HK-2 (cell line): ENCODE results near the gene MGA.

ENCODE experiments used
- DNase-seq: peaks from one replicate; pipeline ENCODE4 v3.0.0-alpha.2; 2018; ENCODE audit not compliant: unreplicated experiment

Gene MGA

DNA sequence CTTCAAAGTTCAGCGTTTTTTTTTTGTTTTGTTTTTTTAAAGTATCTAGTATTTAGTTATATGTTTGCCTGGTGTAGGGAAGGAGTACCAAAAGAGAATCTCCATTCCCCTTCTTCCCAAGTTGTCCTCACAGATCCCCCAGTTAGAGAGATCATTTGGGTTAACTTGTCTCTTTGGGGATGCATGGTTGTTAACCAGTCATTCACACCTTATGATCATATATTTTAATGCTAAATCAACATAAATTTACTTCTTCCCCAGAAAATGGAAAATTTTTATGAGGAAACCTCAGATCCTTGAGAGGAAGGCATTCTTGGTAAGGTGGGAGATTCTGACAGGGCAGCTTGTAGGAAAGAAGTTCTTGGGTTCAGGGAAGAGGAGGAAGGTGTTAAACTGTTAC lies 1.5 kb upstream of the MGA start:
- no peak for DNase-seq

DNA sequence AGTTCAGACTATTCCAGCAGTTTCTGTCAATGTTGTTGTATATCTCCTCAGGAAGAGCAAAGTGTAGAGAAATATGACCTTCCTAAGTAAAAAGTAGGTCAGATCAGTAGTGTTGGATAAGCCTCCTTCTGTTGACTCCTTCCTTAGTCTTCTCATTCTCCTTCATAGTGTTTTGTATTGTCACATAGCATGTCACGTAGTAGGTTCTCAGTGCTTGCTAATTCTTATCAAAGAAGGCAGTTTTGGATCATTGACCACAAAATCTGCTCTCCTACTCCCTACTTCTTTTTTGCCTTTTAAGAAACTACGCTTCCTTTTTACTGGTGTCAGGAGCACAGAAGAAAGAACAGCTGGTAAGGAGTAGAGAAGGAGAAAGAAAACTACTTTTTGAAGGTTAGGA lies 1.0 kb upstream of the MGA start:
- DNase-seq, result no peak

DNA sequence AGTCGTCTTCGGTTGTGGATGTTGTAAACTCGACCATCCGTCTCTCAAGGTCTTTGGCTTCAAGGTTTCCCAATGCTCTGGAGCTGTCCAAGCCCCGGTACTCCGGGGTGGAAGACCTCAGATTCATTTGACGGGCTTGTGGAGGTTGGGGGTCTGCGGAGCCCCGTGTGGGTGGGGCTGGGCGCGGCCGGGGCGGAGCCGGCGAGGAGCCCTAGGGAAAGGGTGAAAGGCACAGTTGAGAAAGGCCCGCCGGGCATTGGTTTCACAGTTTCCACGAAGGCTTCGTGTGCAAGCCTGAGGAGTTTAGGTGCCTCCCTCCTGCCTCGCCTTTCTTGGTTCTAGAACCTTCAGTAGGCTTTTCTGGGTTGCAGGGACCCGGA lies 360 bp upstream of the MGA start:
- no peak for DNase-seq

- DNase-seq, result peak; percentile 8
These were observed 893 bp downstream of the MGA start for GRCh38 chr15:41661078-41661517.

DNA sequence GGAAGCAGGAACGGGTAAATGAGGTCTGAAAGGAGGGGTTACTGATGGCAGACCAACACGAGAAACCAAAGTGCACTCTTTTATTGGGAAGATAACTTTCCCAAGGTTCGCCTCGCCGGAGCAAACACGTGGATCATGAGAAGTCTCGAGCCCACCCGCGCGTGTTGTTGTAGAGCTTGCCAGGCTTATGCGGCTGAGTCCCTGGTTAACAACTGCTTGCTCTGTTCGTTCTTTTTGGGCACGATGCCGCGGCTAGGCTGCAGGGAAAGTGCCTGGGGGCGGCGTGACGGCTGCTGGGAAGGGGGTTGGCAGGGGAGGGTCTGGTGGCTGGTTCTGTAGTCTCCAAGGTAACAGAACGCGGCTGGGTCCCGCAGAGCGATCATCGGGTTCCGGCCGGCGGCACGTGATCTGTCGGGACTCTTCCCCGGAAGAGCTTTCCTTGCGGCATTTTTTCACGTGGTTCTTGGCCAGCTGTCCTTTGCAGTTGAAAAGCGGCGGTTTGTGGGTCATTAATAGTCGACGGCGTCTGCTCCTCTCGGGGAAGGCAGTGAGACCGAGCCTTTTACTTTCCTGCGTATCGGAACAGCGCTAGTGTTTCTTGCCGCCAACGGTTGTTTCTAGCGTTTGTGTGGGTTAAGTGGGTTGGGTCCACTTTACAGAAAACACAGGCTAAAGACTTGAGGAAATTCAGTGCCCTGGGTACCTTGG lies 1.5 kb downstream of the MGA start:
- DNase-seq, result peak; percentile 63

GRCh38 chr15:41666353-41666920 lies 6.2 kb downstream of the MGA start:
- DNase-seq, result no peak

DNA sequence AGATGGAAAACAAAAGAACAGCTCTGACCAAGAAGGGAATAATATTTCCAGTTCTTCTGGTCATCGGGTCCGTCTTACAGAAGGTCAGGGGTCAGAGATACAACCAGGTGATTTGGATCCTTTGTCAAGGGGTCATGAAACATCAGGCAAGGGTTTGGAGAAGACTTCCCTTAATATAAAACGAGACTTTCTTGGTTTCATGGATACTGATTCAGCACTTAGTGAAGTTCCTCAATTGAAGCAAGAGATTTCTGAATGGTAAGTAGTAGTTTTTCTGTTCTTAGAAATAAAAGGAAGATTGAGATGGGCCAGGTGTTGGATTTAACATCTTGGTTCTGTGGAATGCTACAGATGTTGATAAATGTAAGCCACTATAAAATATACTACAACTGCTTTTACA lies 9.5 kb downstream of the MGA start:
- DNase-seq, result no peak

GRCh38 chr15:41671656-41672648 lies 11.7 kb downstream of the MGA start:
- no peak for DNase-seq

DNA sequence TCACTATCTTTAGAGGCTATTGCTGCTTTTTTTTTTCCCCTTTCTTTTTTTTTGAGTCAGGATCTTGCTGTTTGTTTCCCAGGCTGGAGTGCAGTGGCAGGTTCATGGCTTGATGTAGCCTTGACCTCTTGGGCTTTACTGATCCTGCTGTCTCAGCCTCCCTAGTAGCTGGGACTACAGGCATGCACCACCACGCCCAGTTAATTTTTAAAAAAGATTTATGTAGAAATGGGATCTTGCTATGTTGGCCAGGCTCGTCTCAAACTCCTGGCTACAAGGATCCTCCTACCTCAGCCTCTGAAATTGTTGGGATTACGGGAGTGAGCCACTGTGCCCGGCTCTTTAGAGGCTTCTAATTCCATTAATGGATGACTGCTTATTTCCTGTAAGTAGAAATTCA lies 15.1 kb downstream of the MGA start:
- DNase-seq, result no peak

DNA sequence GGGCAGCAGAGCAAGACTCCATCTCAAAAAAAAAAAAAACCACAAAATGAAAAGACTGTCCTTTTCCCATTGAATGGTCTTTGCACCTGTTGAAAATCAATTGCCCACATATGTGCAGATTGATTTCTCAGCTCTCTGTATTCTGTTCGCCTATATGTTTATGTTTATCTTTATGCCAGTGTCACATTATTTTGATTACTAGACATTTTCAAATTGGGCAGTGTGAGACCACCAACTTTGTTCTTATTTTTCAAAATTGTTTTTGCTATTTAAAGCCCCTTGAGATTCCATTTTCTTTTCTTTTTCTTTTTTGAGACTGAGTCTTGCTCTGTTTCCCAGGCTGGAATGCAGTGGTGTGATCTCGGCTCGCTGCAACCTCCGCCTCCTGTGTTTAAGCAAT lies 18.5 kb downstream of the MGA start:
- DNase-seq, result no peak

DNA sequence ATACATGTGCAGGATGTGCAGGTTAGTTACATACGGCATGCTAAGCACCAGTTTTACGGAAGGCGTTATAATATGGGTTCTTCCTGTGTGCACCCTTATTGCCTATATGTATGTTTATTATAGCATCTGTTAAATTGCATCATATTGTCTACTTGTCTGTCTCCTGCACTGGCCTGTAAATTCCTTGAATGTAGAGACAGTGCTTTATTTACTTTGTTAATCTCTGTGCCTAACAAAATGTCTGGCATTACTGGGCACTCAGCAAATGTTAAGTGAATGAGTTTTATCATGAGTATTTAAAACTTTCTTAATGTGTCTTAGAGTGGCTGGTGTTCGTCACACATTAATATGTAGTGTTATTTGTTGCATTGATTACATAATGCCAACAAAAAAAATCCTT lies 23.8 kb downstream of the MGA start:
- no peak for DNase-seq

- DNase-seq, result no peak
These were observed 28.5 kb downstream of the MGA start for GRCh38 chr15:41688671-41689070.

- DNase-seq, result no peak
These were observed 28.9 kb downstream of the MGA start for GRCh38 chr15:41689083-41689482.

DNA sequence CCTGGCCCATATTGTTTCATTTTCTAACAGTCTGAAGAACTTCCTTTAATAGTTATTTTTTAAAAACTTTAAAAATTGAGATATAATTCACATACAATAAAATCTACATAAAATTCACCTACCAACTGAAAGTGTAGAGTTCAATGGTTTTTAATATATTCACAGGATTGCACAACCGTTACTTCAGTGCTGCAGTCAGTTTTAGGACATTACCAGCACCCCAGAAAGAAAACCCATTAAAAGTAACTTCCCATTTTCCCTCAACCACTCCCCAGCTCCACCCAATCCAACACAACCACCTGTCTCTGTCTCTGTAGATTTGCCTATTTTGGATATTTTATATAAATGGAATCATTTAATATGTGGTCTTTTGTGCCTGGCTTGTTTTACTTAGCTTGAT lies 29.6 kb downstream of the MGA start:
- no peak for DNase-seq

DNA sequence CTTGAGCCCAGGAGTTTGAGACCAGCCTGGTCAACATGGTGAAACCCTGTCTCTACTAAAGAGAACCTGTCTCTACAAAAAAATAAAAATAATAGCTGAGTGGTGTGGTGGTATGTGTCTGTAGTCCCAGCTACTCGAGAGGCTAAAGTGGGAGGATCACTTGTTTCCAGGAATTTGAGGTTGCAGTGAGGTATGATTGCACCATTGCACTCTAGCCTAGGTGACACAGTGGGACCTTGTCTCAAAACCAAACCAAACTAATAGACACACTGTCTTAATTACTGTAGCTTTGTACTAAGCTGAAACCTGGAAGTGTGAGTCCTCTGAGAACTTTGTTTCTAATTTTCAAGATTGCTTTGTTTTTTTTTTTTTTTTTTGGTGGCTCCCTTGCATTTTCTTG lies 30.4 kb downstream of the MGA start:
- no peak for DNase-seq

DNA sequence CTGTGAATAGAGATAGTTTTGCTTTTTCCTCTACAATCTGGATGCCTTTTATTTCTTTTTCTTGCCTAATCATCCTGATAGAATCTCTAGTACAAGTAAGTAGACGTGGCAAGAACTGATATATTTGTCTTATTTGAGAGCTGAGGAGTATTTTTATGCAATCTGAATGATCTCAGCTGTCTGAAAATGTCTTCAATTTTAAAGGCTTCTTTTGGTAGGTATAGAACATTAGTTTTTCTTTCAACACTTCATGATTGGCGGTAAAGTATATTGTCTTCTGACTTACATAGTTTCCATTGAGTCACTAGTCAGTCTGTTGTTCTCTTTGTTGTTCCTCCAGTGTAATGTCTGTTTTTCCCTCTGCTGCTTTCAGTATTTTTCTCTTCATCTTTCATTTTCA lies 31.3 kb downstream of the MGA start:
- DNase-seq, result no peak

DNA sequence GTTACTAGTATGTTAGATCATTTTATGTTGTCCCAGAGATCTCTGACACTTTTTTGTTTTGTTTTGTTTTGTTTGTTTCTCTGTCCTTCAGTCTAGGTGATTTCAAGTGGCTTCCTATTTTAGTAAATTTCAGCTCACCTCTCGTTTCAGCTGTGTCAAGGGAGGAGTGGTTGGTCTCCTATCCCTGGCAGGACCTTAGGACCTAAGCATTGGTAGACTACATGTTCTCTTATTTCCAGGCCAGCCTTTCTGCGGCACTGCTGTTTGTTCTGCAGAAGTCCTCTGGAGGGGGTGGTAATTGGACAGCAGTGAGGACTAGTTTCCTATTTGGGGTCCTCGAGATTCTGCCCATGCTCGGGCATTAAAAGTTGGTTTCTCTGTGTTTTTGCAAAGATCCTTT lies 31.8 kb downstream of the MGA start:
- DNase-seq, result no peak

DNA sequence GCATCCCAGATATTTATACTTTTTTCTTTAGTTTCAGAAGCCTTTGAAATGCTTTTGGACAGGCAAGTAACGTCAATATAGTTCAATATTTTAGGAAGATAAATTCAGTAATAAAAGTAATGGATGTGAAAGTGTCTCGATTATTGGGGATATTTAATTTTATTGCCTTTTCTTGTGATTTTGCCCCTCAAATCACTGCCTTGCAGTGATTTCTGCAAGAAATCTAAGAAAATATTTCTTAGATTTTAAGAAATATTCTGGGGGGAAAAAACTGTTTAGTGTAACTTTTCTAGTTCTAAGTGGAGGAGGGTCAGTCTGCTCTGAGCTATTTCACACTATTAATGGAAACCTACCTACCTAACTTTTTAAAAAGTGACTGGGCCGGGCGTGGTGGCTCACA lies 33.6 kb downstream of the MGA start:
- no peak for DNase-seq

DNA sequence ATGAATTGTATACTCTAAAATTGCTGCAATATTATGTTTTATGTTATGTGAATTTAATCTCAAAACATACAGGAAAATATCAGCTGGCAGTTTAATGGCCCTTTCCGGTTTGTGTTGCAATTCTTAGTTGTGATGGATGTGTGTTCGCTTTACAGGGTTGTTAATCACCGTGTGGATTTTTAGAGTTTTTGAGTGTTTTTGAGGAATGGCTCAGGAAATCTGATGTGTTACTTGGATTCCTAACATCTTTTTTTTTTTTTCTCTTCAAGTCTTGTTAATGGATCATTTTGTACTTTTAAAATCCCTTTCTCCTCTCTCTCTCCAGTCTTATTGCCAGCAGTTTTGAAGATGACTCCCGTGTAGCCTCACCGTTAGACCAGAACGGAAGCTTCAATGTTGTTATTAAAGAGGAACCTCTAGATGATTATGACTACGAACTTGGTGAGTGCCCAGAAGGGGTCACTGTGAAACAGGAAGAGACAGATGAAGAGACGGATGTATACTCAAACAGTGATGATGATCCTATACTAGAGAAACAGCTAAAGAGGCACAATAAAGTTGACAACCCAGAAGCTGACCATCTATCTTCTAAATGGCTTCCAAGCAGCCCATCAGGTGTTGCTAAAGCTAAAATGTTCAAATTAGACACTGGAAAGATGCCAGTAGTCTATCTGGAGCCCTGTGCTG lies 35.7 kb downstream of the MGA start:
- no peak for DNase-seq

GRCh38 chr15:41698779-41699178 lies 38.6 kb downstream of the MGA start:
- DNase-seq, result no peak

- DNase-seq, result no peak
These were observed 42.9 kb downstream of the MGA start for GRCh38 chr15:41703120-41703519.

- DNase-seq, result no peak
These were observed 52.8 kb downstream of the MGA start for GRCh38 chr15:41713047-41713446.
